NT2/D1 (cell line): ENCODE data around the gene CD300C.

ENCODE experiments used
- YY1 ChIP-seq: IDR thresholded peaks from 2 replicates; pipeline ENCODE4 v1.6.1; 2011; ENCODE audit not compliant: insufficient read length, insufficient read depth
- ZNF274 ChIP-seq: IDR thresholded peaks from 2 replicates; pipeline ENCODE4 v1.6.1; 2011; ENCODE audit warnings: mild to moderate bottlenecking, low read depth, low read length

GRCh38 chr17:74542166-74542565 lies 3.7 kb downstream of the CD300C start:
- TF ChIP-seq ZNF274 = no peak
- TF ChIP-seq YY1 = no peak
